GM21381 (cell line): ENCODE measurements around the gene DPEP1.

Source experiments
- ATAC-seq: cut with Tn5 transposase; IDR thresholded peaks from one replicate; pipeline ENCODE4 v1.9.1; 2021; ENCODE audit warnings: mild to moderate bottlenecking, moderate library complexity; ENCODE audit not compliant: unreplicated experiment

Gene DPEP1

DNA sequence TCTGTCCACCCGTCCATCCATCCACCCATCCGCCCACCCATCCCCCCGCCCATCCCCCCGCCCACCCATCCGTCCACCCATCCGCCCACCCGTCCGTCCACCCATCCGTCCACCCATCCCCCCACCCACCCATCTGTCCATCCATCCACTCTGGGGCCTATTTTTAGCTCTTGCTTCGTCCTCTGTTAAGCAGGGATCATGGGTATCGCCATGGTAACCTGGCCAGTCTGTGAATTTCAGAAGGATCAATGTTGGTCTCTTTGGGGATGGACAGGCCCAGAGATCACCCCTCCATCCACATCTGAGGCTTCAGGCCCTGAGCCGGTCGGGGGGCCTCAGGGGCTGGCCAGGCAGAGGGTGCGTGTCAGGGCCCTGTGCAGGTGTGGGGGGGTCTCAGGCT, 15.2 kb upstream of the DPEP1 start:
- no peak for ATAC-seq

DNA sequence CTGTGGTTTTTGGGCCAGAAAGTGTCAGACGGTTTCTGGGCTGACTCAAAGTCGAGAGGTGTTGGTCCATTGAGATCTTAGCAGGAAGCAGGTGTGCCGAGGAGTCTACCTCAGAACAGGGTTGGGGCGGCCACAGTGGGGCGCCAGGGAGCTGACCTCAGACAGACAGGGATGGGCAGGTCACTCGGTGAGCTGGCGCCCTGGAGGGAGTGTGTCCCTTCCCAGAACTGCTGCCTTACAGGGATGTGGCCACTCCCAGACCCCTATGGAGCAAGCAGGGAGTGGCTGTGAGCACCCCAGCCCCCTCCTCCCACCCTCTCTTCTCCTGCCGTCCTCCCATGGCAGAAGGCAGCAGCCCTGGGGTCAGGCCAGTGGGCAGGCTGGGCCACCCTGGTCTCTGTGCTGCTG, 14.0 kb upstream of the DPEP1 start:
- no peak for ATAC-seq

DNA sequence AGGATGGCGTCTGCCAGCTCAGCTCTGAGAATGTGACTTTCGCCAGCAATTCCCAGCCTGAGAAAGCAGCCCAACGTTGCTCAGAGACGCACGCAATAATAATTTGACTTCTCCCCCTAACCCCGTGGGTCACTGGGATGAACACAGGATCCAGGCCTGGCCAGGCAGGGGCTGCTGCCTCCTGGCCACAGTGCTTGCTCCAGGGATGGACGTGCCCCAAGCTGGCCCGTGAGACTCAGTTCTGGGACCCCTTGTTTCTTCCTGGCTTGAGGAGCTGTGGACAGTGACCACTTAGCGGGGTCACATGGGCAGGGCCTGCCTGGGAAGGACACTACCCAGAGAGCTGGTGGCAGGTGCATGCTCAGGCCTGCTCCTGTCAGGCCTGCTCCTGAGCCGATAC, 13.5 kb upstream of the DPEP1 start:
- no peak for ATAC-seq

DNA sequence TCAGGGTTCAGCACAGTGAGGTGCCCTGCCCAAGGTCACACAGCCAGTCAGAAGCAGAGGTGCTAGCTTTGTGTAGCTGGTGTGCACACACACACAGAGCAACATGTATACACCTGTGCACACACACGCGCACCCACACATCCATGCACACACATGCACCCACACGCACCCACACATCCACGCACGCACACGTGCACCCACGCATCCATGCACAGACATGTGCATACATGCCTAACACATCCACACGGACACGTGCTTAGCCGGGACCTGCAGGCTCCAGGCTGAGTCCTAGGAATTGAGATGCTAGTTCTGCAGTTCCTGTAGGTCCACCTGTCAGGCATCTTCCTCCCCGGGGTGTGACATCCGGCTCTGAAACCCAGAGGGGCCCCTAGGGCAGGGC, 13.0 kb upstream of the DPEP1 start:
- ATAC-seq, result no peak

DNA sequence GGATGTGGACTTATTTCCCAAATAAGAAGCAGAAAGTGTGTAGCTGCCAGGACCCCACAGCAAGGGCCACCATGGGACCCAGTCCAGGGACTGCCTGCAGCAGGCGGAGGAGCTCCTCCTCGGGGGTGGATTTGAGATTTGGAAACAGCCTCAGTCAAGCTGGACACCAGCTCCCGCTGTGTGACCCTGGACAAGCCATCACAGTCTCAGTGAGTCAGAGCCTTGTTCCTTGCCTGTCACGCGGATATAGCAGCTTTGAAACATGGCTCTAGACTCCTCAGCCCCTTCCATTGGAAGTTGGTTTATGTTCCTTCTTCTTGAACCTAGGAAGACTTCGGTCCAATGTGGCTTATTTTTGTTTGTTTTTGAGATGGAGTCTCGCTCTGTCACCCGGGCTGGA, 12.5 kb upstream of the DPEP1 start:
- ATAC-seq, result no peak

DNA sequence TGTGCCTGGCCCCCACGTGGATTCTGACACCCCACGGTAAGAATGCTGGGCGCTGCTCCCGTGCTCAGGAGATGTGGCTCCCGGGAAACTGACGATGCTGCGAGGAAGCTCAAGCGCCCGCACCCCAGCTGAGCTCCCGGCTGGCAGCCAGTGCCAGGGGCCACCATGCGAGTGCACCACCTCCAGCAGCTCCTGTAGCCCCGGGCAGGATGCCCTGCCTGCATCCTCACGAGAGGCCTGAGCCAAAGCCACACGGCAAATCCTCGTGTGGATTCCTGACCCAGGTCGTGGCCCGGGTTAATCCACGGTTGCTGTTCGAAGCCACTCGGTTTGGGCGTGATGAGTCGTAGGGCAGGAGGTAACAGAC, 11.6 kb upstream of the DPEP1 start:
- ATAC-seq, result no peak

DNA sequence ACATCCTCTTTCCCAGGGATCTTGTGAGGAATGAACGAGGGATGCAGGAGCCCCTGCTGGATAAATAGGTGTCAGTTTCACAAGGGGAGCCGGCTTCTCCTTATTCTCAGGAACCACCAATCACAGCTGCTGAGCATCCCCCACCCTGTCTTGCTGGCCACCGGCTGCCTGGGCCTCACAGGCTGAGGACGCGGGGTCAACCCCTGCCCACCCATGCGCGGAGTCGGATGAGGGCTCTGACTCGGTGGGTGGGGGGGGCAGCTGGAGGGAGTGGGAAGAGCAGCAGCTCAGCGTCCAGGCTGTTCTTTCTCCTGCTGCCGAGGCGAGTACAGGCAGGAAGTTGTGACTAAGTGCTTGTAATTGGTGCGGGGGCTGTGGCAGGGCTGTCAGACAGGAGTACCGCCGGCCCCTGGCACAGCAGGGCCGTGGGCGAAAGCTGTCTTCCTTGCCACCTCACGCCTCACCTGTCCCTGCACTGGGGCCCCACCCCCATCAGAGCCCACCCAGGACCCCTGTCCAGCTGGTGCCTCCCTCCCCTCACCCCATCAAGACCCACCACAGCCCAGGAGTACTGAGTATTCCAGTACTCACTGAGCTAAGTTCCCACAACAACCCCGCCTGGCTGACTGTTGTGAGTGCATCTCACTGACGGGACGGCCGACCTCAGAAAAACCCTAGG, 11.0 kb upstream of the DPEP1 start:
- no peak for ATAC-seq

DNA sequence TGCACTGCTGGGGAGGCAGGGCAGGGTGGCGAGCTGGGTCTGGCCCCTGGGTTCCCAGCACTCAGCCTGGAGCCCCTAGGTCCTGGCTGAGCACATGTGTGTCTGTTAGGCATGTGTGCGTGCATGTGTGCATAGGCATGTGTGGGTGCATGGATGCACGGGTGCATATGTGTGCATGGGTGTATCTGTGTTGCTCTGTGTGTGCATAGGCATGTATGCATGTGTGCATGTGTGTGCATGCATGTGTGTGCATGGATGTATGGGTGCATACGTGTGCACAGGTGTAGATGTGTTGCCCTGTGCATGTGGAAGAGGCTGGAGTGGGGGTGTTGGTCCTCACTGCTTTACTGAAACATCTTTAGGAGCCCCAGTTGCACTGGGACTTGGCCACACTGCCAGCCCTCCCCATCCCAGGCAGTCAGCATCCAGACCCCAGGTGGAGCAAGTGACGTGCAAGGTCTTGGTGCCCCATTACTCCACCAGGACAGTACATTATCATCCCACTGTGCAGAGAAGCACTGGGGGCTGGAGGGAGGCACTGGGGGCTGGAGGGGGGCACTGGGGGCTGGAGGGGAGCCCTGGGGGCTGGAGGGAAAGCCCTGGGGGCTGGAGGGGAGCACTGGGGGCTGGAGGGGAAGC, 10.4 kb upstream of the DPEP1 start:
- no peak for ATAC-seq

DNA sequence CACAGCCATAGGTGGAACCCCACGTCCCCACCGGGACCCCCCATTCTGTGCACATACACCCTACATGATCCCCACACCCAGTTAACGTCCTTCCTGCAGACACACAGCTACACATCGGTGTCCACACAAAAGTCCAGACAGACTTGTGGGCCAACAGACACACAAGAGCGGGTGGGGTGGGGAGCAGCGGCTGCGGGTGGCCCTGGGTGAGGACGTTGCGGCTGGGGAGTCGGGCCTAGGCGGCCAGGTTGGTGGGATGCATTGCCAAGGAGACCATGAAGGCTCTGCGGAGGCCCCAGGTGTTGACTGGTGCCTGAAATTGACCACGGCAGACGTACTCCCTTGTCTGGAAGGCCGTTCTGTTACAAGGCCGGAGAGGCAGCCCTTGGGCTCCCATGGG, 8.7 kb upstream of the DPEP1 start:
- ATAC-seq, result no peak

DNA sequence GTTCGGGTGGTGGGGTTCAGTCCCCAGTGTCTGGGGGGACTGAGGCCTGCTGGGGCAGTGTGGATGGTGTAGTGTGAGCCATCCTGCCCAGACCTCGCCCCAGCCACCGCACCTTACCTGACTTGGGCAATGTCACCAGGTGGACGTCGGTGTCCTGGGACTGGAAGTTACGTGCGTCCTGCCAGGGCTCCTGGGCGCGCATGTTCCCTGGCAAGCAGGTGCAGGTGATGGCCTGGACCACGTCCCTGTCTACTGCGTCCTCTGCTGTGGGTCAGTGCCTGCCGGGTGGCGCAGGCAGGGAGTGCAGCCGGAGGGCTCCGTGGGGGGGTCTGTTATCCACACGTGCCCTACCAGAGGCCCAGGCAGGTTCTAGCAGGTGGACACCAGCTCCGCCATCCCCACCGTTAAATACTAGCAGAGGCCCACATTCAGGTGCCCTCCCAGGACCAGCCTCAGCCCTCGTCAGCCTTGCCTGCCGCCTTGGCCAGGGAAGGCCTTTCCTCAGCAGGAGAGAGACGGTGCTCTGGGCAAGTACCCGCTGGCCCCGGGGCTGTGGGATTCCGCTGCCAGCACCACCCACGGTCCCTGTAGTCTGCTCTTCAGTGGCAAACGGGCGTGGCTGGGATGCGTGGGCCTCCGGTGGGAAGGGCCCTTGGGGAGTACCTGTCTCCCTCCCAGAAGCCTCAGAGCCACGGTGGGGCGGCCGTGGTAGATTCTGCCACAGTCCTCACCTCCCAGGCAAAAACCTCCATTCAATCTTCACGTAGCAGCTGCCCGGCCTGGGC, 8.1 kb upstream of the DPEP1 start:
- ATAC-seq, result no peak

DNA sequence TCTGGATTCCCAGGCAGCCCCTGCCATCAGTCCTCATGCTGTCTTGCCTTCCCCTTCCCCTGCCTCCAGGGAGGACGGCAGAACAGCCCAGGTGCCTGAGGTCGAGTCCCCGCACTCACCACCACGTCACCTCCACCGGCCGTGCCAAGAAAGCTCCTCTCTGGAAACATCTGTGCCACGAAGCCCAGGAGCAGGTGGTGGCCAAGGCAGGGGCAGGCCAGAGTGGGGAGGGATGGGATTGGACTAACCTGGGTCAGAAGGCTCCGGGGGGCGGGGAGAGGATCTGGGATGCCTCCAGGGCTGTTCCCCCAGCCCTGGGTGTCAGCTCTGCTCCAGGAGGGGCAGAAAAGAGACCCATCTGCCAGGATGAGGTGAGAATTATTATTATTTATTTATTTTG, 7.4 kb upstream of the DPEP1 start:
- ATAC-seq, result no peak

DNA sequence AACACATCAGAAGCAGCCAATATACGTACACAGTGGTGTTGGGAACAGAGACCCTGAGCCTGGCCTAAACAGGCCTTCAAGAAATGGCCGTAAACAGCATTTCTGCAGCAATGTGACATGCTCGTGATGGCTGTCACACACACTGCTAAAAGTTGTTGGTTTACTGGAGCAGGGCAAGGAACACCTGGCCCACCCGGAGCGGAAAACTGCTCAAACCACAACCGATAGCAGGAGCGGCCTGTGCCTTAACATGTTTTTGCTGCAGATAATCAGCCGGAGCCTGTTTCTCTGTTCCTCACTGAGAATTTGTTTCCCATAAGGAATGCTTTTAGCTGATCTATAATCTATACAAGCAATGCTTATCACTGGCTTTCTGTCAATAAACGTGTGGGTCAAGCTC, 6.0 kb upstream of the DPEP1 start:
- ATAC-seq, result no peak

DNA sequence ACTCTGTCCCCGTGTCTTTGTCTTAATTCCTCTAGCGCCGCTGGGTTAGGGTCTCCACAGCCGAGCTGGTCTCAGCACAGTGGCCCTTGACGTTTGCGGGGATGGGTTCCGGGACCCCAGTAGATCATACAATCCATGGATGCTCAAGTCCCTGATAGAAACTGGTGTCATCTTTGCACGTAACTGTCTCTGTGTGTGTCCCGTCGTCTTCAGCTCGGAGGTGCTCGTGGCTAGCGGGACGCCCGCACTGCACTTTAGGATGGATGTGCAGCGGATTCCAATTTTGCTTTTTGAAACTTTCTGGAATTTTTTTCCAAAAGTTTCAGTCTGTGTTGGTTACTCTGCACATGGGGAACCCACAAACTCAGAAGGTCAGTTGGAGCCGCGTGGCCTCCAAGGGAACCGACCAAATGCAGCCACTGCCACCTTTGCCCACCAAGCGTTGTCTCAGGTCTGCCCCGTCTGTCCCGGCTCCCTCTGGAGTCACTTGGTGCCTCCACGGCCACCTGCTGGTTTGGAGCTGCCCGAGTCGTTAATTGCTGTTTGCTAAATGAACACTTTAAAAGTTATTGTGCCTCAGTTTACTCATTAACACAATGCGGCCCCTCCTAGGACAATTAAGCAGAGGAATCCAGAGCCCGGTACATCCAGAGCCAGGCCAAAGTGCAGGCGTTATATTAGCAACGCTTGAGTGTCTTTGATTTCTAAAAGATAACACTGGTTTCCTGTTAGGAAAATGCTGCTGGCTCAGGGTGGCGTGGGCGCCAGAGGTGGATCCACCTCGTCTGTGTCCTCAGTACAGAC, 5.3 kb upstream of the DPEP1 start:
- no peak for ATAC-seq

DNA sequence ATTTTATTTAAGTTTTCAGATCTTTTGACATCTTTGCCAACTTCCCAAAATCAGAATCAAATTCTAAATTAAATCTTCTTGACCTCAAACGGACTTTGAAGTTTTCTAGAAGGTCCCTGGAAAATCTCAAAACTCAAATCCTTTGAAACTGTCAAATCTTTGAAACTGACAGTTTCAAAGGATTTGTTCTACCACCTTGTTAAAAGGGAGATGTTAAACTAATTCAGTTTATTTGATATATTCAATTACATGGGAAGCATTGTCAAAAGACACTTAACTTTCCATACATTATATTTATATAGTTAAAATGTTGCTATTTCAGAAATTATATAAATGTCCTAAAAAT, 3.4 kb upstream of the DPEP1 start:
- ATAC-seq, result no peak

DNA sequence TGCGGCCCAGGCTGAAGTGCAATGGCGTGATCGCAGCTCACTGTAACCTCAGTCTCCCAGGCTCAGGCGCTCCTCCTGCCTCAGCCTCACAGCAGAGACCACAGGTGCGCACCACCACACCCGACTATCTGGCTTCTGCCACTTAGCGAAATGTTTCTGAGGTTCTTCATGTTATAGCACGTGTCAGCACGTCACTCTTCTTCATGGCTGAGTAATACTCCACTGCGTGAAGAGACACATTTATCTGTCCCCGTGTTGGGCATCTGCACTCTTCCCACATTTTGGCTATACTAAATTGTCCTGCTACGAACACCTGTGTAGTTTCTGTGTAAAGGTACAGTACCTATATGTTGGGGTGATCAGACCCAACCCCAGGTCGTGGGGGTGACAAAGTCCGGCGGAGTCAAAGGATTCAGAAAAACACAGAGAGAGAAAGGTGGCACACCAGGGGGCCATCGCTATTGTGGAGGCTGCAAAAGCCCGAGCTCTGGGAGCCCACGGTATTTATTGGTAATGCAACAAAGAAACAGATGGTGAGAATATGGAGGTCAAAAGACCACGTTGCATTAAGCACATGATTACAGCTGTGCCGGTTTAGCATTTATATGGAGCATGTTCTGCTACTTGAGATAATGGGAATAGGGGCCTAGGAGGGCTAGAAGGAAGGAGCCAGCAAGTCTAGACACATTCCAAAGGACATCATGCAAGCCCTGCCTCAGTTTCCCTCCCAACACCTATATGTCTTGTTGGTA, 851 bp upstream of the DPEP1 start:
- no peak for ATAC-seq

DNA sequence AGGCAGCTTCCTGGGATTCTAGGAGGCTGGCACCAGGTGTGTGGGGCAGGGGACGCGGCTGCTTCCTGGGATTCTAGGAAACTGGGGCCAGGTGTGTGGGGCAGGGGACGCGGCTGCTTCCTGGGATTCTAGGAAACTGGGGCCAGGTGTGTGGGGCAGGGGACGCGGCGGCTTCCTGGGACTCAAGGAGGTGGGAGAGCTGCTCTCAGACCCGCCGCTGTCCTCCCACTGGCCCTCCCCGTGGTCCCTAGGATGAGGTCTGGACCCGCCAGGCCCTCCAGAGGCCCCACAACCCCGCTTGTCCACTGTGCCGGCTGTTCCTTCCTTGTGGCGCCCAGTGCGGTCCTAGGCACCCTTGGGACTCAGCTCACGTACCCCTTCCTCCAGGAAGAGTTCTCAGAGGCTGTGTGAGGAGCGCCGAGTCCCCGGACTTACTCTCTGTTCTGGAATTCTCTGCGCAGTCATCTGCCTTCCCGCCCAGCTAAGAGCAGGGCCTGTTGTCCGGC, 565 bp downstream of the DPEP1 start:
- no peak for ATAC-seq

DNA sequence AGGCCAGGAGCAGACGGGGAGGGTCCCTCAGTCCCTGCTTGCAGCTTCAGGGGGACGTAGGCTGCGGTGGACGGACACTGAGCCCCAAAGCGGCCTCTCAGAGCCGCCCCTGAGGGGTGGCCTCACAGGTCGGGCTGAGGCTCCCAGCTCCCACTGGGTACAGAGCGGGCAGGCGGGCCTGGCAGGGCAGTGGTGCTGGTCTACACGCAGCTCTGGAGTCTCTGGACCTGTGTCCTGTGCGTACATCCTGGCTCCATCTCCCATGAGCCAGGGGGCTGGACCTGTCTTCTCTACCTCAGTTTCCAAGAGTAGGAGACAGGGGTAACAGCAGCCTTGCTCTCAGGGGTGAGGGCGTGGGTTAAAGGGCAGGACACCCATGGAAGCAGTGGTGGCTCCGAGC, 1.7 kb downstream of the DPEP1 start:
- no peak for ATAC-seq

DNA sequence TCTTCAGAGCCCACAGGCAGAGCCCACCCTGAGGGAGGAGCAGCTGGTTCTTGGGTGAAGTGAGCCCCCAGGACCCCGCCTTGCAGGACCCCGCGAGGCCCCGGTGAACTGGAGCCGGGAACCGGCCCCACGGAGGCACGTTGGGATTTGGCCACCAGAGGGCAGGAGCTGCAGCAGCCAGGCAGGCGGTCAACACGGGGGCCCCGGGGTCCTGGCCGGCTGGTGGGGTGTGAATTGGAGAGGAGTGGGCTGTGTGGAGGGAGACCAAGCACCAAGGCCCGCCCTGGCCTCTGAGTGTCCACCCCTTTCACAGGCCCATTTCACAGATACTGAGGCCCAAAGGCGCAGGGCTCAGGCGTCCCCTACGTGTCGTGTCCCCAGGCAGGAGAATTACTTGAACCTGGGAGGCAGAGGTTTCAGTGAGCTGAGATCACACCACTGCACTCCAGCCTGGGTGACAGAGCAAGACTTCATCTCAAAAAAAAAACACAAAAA, 2.2 kb downstream of the DPEP1 start:
- ATAC-seq, result no peak

DNA sequence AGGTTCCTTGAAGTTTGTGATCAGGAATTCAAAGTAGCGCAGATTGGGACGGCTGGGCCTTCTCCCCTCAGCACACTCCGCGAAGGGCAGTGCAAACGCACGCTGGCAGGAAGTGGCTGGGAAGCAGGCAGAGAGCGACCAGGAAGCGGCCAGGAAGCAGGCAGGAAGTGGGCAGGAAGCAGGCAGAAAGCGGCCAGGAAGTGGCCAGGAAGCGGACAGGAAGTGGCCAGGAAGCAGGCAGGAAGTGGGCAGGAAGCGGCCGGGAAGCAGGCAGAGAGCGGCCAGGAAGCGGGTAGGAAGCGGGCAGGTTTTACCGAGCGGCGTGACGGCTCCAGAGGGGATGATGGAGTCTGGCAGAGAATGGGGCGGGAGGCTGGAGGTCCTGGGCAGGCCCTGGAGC, 3.2 kb downstream of the DPEP1 start:
- ATAC-seq, result no peak

DNA sequence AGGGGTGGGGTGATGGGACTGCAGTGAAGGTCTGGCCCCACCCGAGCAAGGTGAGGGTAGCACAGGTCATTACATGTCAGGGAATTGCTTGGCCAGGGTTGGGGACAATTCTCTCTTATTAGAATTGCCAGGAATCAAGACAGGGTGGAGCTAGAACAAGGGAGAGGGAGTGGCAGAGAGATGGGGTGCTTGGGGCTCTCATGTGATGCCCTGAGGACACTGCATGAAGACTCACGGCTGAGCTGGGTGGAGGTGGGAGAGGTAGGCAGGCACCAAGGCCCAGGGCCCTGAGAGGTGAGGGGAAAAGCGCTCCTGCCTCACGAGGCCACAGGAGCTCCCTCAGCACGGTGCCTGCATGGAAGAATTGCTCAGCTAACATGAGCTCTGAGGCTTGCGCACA, 3.6 kb downstream of the DPEP1 start:
- ATAC-seq, result no peak
